HG03354 (cell line): ENCODE data around the gene TMEM170A.

Experiments
- ATAC-seq: cut with Tn5 transposase; IDR thresholded peaks from one replicate; pipeline ENCODE4 v1.9.1; 2021; ENCODE audit warnings: mild to moderate bottlenecking; ENCODE audit not compliant: unreplicated experiment, poor library complexity, severe bottlenecking

TMEM170A gene

DNA sequence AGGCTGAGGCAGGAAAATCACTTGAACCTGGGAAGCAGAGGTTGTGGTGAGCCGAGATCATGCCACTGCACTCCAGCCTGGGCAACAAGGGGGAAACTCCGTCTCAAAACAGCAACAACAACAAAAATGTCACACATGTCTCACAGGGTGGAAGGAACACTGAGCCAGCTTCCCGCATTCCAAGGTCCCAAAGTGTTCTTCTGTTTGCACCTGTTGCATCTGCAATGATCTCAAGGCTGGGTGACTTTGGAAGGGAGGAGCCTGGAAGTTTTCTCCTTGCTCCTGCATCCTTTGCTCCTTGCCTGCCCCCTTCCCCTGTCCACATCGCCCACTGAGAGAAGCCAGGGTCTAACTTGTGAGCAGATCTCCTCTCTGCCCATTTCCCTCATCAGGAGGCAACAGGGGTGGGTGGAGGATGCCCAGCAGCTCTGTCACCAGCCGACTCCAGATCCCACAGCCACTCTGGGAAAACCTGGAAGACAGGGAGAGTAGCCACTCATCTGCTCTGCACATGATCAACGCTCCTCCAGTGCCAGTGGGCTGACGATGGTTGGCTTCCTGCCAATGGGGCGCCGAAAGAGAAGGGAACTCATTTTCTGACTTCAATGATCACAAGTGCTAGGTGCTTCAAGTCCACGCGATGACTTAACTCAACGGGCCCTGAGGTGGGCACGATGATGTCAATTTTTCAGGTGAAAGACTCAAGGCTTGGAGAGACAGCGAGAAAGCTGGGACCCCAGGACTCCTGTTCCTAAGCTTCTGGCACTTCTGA is 18.1 kb upstream of the TMEM170A start:
- no peak for ATAC-seq

DNA sequence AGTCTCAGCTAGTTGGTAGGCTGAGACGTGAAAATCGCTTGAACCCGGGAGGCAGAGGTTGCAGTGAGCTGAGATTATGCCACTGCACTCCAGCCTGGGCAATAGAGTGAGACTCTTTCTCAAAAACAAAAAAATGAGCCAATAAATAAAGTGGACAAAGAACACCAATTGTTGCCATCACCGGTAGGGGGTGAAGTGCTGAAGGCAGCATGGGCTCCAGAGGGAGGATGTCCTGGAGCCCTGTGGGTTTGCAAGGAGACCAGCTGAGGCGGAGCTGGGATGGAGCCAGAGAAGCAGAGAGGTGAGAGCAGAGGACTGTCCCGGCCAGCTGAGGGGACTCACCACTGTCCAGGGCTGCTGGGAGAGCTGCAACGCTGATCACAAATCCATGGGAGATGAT is 17.0 kb upstream of the TMEM170A start:
- no peak for ATAC-seq

DNA sequence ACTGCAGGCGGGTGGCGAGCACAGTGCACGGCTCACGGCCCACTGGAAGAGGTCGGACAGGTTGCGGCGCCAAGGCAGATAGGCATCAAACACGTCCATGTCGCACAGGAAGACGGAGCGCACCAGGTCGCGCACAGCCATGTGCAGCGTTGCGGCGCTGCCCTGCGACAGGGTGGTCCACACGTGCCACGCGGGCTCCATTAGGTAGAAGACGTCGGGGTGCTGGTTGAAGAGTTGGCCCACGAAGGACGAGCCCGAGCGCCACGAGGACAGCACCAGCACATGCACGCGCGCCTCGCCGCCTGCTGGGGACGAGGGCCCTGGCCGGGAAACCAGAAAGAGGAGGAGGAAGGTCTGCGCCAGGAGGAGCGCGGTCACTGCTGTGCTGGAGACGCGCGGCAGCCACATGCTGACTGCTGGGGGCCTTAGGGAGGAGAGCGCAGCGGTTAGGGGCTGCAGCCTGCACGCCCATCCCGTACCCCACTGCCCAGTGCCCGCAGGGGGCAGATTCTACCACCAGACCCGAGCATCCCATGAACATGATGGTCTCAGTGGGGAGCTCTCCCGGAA is 15.0 kb upstream of the TMEM170A start:
- ATAC-seq: no peak

DNA sequence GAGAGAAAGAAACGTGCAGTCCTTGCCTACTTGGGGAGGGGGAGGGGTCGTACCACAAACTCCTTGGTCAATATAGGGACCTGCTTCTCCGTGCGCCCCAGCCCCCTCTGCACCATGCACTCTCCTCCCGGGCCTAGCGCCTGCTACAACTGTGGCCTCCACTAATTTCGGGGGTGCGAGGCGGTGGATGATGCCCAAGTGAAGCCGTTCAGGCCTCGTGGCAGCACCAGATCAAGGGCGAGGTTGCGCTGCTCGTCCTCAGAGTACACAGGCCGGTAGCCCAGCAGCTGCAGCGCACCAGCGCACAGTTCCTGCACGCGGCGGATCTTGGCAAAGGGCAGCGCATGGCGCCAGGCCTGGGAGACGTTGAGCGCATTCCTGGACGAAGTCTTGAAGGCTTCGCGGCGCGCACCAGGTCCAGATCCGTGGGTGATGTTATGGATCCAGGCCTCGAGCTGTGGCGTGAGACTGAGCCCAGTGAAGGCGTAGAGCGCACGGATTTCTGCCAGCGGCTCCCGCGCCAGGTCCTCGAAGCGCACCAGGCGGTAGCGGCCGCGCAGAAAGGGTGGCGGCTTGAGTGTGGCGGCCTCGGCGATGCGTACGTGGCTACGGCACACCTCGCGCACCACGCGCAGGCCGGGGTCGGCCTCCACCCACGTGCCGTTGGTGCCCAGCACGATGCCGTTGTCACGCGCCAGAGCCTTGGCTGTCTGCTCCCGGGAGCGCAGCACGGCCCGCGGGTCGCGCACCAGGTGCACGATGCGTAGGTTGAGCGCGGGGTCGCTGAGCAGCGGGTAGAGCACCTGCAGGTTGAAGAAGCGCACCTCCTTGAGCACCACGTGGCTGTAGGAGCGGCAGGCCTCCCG is 14.2 kb upstream of the TMEM170A start:
- ATAC-seq: no peak

DNA sequence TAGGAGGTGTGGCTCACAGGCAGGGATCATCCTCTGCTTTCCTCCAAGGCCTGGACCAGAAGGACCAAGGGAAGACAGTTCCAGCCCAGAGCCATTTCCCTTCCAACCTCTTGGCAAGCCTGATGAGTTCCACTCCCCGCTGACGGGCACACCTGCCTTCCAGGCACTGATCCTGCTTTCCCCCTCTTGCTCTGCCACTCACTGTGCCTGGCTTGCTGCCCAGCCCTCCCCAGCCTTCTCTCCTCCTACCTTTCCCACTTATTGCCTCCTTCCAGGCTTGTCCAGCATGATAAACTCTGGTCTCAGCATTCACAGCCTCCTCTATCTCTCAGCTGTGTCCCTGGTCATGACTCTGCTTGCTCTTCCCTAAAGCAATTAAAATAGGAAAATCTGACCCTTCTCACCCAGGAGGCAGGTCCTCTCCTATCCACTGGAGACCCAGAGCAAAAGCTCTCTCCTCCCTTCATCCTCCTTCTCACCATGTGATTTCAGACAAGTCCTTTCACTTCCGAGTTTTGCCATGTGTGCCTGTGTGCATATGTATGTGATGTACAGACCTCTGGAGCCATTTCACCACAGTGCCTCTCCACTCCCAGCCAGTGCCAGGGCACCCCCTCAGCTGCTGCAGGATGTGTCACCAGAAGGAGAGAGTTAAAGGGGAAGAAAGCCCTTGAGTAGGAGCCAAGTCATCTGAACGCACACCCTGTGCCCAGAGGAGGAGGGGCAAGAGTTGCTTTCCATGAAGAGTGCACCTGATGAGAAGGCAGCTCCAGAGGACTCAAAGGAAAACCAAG is 13.4 kb upstream of the TMEM170A start:
- ATAC-seq: no peak

DNA sequence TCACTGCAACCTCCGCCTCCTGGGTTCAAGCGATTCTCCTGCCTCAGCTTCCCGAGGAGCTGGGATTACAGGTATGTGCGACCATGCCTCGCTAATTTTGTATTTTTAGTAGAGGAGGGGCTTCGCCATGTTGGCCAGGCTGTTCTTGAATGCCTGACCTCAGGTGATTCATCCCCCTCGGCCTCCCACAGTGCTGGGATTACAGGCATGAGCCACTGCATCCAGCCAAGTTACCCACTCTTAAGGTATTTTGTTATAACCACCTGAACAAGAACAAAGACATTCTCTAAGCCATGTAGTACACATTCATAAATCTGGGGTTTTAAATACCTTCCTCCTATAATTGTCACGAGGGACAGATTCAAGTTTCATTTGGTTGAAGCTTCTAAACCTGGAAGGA is 12.3 kb upstream of the TMEM170A start:
- no peak for ATAC-seq

DNA sequence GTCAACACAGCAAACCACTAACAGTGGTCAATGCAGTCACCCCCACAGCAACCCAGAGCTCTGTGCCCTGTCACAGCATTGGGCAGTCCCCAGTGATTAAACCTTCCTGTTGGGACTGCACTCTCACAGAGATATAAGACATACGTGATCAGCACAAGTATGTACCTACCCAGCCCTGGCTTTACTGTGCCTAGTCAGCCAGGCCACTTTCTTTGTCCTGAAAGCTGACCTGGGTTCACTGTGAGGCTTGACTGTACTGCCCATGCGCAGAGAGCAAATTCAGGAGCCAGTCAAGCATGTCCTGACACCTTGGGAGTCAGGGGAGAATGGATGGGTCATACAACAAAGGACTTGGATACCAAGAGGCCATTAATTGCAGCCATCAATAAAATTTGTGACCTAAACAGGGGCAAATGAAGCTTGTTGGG is 10.9 kb upstream of the TMEM170A start:
- no peak for ATAC-seq

DNA sequence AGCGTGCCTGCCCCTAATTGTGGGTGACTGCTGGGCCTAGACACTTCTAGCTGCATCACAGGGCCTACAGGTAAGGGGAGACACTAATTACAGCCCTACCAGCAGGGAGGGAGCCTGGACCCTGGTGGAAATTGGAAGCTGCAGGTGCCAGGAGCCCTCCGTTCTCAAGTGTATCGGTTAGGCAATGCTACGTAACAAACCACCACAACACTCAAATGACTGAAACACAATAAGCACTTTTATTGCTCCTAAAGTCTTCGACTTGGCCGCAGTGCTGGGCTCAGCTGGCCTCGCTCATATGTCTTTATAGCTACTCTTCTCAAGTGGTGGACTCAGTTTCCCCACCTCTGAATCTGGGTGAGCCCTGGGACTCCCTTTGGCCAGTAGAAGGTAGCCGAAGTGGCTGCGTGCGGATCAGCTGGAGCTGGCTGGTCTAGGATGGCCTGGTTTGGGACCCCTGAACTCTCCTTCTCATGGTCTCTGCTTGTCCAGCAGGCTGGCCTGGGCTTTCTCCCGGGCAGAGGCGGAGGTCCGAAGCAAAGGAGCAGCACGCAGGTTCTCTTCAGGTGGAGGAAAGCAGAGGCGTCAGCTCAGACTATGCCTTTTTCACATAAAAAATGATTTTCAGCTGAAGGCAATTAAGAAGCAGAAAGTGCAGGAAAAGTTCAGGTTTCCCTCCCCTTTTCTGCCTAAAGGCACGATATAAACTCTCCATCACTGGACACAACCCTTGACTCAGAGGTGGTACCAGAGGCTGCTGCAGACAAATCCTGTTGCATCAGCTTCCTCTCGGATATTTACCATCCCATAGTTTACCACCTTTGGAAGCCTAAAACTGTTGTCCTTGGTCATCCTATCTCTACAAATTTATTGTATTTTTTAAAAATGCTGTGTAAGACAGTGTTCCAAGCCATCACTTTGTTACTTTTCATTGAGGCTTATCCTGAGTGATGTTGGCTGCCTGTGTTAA is 8.7 kb upstream of the TMEM170A start:
- ATAC-seq: no peak

DNA sequence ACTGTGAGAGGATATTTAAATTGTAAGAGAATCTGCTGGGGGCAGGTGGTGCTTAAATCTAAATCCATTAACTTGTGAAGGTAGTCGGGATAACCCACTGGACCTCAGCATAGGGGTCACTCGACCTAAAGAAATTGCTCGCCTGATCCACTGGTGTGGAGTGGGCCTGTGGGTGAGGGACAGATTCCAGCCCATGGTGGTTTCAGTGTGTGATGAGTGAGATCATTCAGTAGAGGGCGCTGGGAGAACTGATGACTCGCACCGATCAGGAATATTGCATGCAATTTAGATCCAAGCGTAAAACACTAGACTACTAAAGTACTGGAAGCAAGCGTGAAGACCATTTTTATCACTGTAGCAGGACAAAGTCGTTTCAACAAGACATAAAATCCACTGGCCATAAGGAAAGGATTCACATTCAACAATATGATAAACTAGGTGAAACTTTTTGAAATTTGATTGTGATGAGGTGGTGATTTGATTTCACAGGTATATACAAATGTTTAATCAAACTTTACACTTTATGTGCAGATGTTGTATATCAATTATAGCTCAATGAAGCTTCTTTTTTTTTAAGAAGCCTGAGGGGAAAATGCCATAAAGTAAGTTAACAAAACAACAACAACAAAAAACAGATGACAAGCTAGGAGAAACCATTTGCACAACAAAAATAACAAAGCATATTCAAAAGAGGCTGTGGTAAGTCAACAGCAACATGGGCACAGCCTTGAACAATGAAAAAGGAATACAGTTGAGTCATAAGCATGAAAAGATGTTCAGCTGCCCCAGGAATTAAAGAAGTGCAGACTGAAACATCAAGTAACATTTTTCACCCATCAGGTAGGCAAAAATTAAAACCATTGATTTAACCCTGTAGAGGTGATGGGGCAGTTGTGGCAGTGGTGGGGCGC is 7.5 kb upstream of the TMEM170A start:
- ATAC-seq: peak; percentile 72

DNA sequence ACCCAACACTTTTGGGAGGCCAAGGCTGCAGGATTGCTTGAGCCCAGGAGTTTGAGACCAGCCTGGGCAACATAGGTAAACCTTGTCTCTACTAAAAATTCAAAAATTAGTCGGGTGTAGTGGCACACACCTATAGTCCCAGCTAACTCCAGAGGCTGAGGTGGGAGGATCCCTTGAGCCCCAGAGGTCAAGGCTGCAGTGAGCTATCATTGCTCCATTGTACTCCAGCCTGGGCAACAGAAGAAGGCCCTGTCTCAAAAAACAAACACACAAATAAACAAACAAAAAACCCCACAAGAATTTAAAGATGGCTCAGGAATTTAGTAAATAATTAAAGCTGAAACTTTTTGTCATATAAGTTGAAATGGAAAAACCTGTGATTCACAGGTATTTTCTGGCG is 2.3 kb upstream of the TMEM170A start:
- no peak for ATAC-seq

DNA sequence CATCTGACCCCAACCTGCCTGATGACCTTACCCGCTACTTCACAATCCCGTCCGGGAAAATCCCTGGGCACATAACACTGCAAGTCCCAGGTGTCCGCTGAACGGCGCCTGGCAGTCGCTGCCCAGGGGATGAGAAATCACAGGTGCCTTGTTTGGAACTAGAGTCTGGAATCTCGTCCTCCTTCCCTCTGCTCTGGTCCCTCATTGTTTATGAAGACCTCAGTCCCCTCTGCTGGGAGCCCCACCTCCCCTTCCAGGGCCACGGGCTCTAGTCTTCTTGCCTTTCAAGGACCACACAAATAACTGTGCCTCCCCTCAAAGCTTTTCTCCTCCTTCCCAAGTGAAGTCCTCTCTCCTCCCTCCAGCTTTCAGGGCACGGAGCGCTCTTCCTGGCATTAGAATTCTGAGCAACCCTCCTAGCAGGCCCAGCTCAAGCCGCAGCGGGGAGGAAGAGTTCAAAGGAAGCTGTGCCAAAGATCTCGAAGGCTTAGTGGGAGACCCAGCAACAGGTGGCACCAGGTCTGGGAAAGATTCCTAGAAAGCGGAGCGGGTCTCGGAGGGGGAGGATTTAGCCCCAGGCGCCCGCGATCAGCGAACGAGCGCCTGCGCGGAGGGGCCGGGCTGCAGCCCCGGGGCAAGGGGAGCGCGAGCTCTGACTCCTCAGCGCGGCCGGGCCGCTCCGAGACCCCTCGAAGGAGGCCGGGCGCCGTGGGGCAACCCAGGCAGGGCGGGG is 934 bp downstream of the TMEM170A start:
- peak; percentile 21 for ATAC-seq

DNA sequence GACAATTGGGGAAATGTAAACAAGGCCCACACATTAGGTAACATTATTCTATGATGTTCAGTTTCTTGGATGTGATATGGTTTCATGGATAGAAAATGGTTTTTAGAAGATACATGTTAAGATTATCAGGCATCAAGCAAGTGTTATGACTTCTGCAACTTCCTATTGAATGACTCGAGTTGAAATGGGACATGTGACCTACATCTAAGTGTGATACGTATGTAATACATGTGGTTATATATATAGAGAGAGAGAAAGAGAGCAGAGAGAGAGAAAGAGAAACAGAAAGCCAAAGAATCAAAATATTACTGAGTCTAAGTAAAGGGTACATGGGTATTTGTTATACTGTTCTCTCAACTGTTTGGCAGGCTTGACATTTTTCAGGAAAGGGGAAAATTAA is 1.7 kb downstream of the TMEM170A start:
- ATAC-seq: peak; percentile 20

DNA sequence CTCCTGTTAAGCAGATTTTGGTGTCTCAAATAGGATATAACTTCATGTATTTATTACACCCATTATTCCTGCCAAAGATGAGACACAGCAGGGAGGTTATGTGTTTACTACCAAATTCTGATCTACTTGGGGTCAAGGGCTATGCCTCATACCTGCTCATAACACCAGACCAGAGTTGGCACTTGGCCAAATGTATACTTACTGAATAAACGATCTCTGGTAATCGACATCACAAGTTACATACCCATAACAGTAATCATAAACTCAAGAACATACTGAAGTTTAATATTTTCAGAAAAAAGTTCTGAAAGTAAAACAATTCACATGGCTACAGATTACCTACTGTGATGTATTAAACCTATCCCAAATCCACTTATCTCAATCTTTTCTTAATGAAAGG is 2.9 kb downstream of the TMEM170A start:
- ATAC-seq: no peak

DNA sequence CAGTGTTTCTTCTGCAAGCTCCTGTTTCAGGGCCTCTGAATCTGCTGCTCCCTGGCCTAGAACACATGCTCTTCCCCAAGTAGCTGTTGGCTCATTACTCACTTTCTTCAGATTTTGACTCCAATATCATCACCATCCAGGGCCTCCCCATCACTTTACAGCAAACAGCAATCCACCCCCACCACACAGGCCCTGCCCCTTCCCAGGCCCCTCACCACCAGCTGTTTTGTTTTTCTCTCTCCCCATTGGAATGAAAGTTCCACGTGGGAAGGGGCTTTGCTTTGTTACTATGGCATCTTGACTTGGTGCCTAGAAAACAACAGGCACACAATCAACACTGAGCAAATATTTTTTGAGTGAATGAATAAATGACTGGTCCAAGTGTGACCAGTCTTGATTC is 4.0 kb downstream of the TMEM170A start:
- ATAC-seq: no peak

DNA sequence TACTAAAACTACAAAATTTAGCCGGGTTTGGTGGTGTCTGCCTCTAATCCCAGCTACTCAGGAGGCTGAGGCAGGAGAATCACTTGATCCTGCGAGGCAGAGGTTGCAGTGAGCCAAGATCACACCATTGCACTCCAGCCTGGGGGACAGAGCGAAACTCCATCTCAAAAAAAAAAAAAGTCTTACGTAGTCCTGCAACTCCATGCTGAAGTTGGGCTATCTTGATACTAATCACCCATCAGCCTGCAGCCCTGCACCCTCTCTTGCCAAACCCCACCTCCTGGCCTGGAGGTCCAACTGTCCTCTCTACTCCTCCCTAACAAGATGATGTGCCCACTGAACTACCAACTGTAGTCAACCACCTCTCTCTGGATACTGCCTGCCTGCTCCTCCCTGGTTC is 4.8 kb downstream of the TMEM170A start:
- no peak for ATAC-seq

DNA sequence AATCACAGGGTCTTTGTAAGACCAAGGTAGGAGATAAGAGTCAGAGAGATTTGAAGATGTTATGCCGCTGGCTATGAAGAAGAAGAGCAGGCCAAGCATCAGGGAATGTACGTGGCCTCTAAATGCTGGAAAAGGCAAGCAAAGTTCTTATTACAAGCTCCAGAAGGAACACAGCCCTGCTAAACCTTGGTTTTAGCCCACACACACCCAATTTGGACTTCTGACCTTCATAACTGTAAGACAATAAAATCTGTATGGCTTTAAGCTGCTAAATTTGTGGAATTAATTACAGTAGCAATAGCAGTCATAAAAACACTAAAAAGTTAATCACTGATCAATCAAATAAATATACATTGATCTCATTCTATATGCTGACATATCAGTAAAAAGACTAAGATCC is 6.0 kb downstream of the TMEM170A start:
- no peak for ATAC-seq

DNA sequence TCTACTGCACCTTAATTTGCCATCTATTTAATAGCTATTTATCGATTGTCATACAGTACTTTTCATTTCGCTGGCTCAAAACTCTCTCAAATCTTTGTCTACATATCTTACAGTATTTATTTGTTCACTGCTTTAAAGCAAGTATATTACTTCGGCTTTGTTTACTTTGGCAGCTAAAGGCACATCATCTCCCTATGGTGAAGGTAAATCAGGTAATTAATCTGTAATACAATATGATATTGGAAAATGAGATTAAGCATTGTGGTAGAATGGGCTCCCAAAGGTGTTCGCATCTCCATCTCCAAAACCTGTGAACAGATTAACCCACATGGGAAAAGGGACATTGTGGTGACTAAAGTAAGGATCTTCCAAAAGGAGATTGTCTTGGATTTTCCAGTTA is 6.5 kb downstream of the TMEM170A start:
- no peak for ATAC-seq
